SK-N-SH (cell line): Measurements from ENCODE around the gene BSN. TPM values are rescaled to one million over a fixed set of nuclear protein-coding genes. Genes with fewer than 3 reads are reported as not detected.

ENCODE experiments used
- CTCF ChIA-PET: fragments of 300-600, 350-600 bp; formaldehyde crosslinking; extraction: SDS; loops from one replicate; lab custom pipeline; 2021; lab: Yijun Ruan, JAX
- POLR2A ChIA-PET: fragments of 350-600 bp; sonication (Branson Sonifier 250); formaldehyde crosslinking; extraction: SDS; loops from one replicate; lab custom pipeline; 2020; ENCODE audit warnings: antibody characterized with exemption, inconsistent platforms; lab: Yijun Ruan, JAX
- DNase-seq: peaks from one replicate; pipeline ENCODE4 v3.0.0; 2012
- H2AFZ ChIP-seq: fragments of 200-600 bp; sonication (generic); 2 replicates; pipeline ENCODE4 v1.8.1; 2016; ENCODE audit warnings: antibody characterized with exemption, mild to moderate bottlenecking, low read depth
- H3F3A ChIP-seq: fragments of 200-600 bp; sonication (generic); replicated peaks from 2 replicates; pipeline ENCODE3; 2016; ENCODE audit warnings: antibody characterized with exemption, mild to moderate bottlenecking; ENCODE audit not compliant: insufficient read depth
- H3K27ac ChIP-seq, 2 experiments: fragments of 200-500 bp in 1 of 2; fragments of 200-600 bp in 1 of 2; sonication (Bioruptor generic) in 1 of 2; sonication (generic), shearing (Covaris generic) in 1 of 2; 2 replicates each; pipeline versions ENCODE4 v1.5.1 to v1.6.1; 2014 to 2016; ENCODE audit warnings: low read depth in 2 of 2, inconsistent platforms in 1 of 2, low read length in 1 of 2, mild to moderate bottlenecking in 1 of 2, mixed read lengths in 1 of 2
- H3K27me3 ChIP-seq: fragments of 200-600 bp; sonication (generic), shearing (Covaris generic); 2 replicates; pipeline ENCODE4 v1.6.1; 2016; ENCODE audit warnings: mixed run types; ENCODE audit not compliant: insufficient read depth
- H3K36me3 ChIP-seq, 2 experiments: fragments of 200-500 bp in 1 of 2; fragments of 200-600 bp in 1 of 2; sonication (Bioruptor generic) in 1 of 2; sonication (generic) in 1 of 2; replicated peaks in 1 of 2; 2 replicates each; pipeline versions ENCODE3 to v1.5.1; 2014 to 2016; ENCODE audit warnings: low read length in 1 of 2, mild to moderate bottlenecking in 1 of 2; ENCODE audit not compliant: insufficient read depth in 2 of 2, control insufficient read depth in 1 of 2
- H3K4me1 ChIP-seq, 2 experiments: fragments of 200-500 bp in 1 of 2; fragments of 200-600 bp in 1 of 2; sonication (Bioruptor generic) in 1 of 2; sonication (generic), shearing (Covaris generic) in 1 of 2; 2 replicates each; pipeline versions ENCODE4 v1.5.1 to v1.6.1; 2014 to 2016; ENCODE audit warnings: low read depth in 1 of 2, low read length in 1 of 2, mixed run types in 1 of 2; ENCODE audit not compliant: insufficient read depth in 2 of 2, control insufficient read depth in 1 of 2
- H3K4me2 ChIP-seq: fragments of 200-600 bp; sonication (generic), shearing (Covaris generic); 2 replicates; pipeline ENCODE4 v1.6.1; 2017; ENCODE audit warnings: mixed run types
- H3K4me3 ChIP-seq, 2 experiments: fragments of 200-500 bp in 1 of 2; fragments of 200-600 bp in 1 of 2; sonication (Bioruptor generic) in 1 of 2; sonication (generic), shearing (Covaris generic) in 1 of 2; 2 replicates each; pipeline versions ENCODE4 v1.5.1 to v1.8.1; 2014 to 2016; ENCODE audit warnings: low read depth in 2 of 2, inconsistent platforms in 1 of 2, low read length in 1 of 2, mild to moderate bottlenecking in 1 of 2, mixed read lengths in 1 of 2, moderate library complexity in 1 of 2
- H3K79me2 ChIP-seq: fragments of 200-600 bp; sonication (generic); 2 replicates; pipeline ENCODE4 v1.8.1; 2017; ENCODE audit warnings: mild to moderate bottlenecking; ENCODE audit not compliant: insufficient read depth
- H3K9ac ChIP-seq: fragments of 200-600 bp; sonication (generic); 2 replicates; pipeline ENCODE4 v1.6.1; 2017; ENCODE audit warnings: mixed run types
- H3K9me2 ChIP-seq: fragments of 200-600 bp; sonication (generic); 2 replicates; pipeline ENCODE4 v1.6.1; 2017; ENCODE audit warnings: mixed run types
- H3K9me3 ChIP-seq: fragments of 200-600 bp; sonication (generic); 2 replicates; pipeline ENCODE4 v1.6.1; 2017; ENCODE audit warnings: mixed run types, mild to moderate bottlenecking, moderate library complexity
- H4K20me1 ChIP-seq: fragments of 200-600 bp; sonication (generic); 2 replicates; pipeline ENCODE4 v1.6.1; 2017; ENCODE audit warnings: mild to moderate bottlenecking, mixed run types; ENCODE audit not compliant: insufficient read depth
- ELF1 ChIP-seq: IDR thresholded peaks from 2 replicates; pipeline ENCODE4 v1.4.0; 2012
- EP300 ChIP-seq, 2 experiments: IDR thresholded peaks; 2 replicates each; pipeline versions ENCODE4 v1.4.0 to v1.6.1; 2012; ENCODE audit warnings: borderline replicate concordance in 1 of 2, low read depth in 1 of 2, low read length in 1 of 2
- EZH2phosphoT487 ChIP-seq: fragments of 200-600 bp; sonication (generic); IDR thresholded peaks from 2 replicates; pipeline ENCODE4 v1.6.1; 2017; ENCODE audit warnings: low read depth, mixed run types, mild to moderate bottlenecking, antibody characterized with exemption, moderate library complexity, borderline replicate concordance
- FOXJ3 ChIP-seq: sonication (generic); formaldehyde crosslinking; IDR thresholded peaks from 2 replicates; pipeline ENCODE4 v1.5.1; 2020; ENCODE audit warnings: mild to moderate bottlenecking, missing genetic modification reagents
- GABPA ChIP-seq: IDR thresholded peaks from 2 replicates; pipeline ENCODE4 v1.4.0; 2012; ENCODE audit warnings: low read depth, mild to moderate bottlenecking
- GATA2 ChIP-seq: sonication (generic); formaldehyde crosslinking; IDR thresholded peaks from 2 replicates; pipeline ENCODE4 v1.5.0; 2020; ENCODE audit warnings: mild to moderate bottlenecking, missing genetic modification reagents
- JUND ChIP-seq: IDR thresholded peaks from 2 replicates; pipeline ENCODE4 v1.4.0; 2012
- MAX ChIP-seq: IDR thresholded peaks from 2 replicates; pipeline ENCODE4 v1.4.0; 2012; ENCODE audit warnings: low read depth
- MEF2A ChIP-seq: IDR thresholded peaks from 2 replicates; pipeline ENCODE4 v1.4.0; 2012; ENCODE audit warnings: low read depth, borderline replicate concordance
- MXI1 ChIP-seq: IDR thresholded peaks from 2 replicates; pipeline ENCODE4 v1.6.1; 2012; ENCODE audit warnings: mild to moderate bottlenecking, low read depth, low read length, improper control_type of control experiment
- NFIC ChIP-seq: IDR thresholded peaks from 2 replicates; pipeline ENCODE4 v1.4.0; 2012; ENCODE audit warnings: borderline replicate concordance
- POLR2AphosphoS5 ChIP-seq: IDR thresholded peaks from 2 replicates; pipeline ENCODE4 v1.6.1; 2012; ENCODE audit warnings: low read depth, low read length
- RFX5 ChIP-seq: IDR thresholded peaks from 2 replicates; pipeline ENCODE4 v1.6.1; 2012; ENCODE audit warnings: mild to moderate bottlenecking, improper control_type of control experiment, low read length
- SIN3A ChIP-seq: IDR thresholded peaks from 2 replicates; pipeline ENCODE4 v1.6.1; 2012; ENCODE audit warnings: low read depth, mild to moderate bottlenecking, low read length, moderate library complexity, borderline replicate concordance
- TCF12 ChIP-seq: IDR thresholded peaks from 2 replicates; pipeline ENCODE4 v1.4.0; 2012
- TEAD4 ChIP-seq: IDR thresholded peaks from 2 replicates; pipeline ENCODE4 v1.4.0; 2012; ENCODE audit warnings: mild to moderate bottlenecking, borderline replicate concordance; ENCODE audit not compliant: insufficient read depth
- USF1 ChIP-seq: IDR thresholded peaks from 2 replicates; pipeline ENCODE4 v1.4.0; 2012; ENCODE audit warnings: low read depth, borderline replicate concordance
- USF2 ChIP-seq: fragments of 150-350 bp; IDR thresholded peaks from 2 replicates; pipeline ENCODE4 v1.6.1; 2017; ENCODE audit warnings: antibody characterized with exemption, low read length, low read depth, borderline replicate concordance
- WGBS: methylation state at CpG from one replicate; pipeline ENCODE4 v1.1.6; 2017; ENCODE audit warnings: low lambda C conversion rate; 5-methylcytosine and 5-hydroxymethylcytosine counted together
- polyA plus RNA-seq, 3 experiments: library from polyadenylated mRNA; depleted of rRNA; stranded (reverse); fragments of >200 nt; gene quantifications; 2 replicates each; pipeline ENCODE4 v1.2.3, GENCODE V29; 2012

Gene BSN
- polyA plus RNA-seq, 1 of the 3 experiments (the other 2 are of a cell fraction) = 0.07 TPM

GRCh38 chr3:49614936-49615335, 60.7 kb downstream of the BSN start:
- no peaks in the 10 kb centered on the region for H3F3A ChIP-seq
- no peak overlapping the region for H2AFZ ChIP-seq
- 35% methylated on average over 1 of the region's 1 CpG for WGBS
- no peaks in the 10 kb centered on the region for H3K79me2 ChIP-seq
- H3K9ac ChIP-seq = no peak overlapping the region
- TF ChIP-seq TEAD4 = no peak
- TF ChIP-seq POLR2AphosphoS5 = no peak
- TF ChIP-seq RFX5 = no peak
- no peak for TF ChIP-seq ELF1
- no peak for TF ChIP-seq JUND
- no peak for TF ChIP-seq USF2
- TF ChIP-seq SIN3A = no peak
- no peak for TF ChIP-seq MEF2A
- TF ChIP-seq EP300 (IDR thresholded peaks at IDR 0.05; ENCODE audit: borderline replicate concordance in 1 of 2, low read depth in 1 of 2, low read length in 1 of 2) = no peak
- no peak for TF ChIP-seq TCF12
- TF ChIP-seq GABPA = no peak
- no peak for TF ChIP-seq MAX
- TF ChIP-seq USF1 = no peak
- no peak for TF ChIP-seq NFIC
- no peak for TF ChIP-seq EZH2phosphoT487
- no peak for TF ChIP-seq GATA2 (CRISPR knock-in tag)
- TF ChIP-seq, all 33 proteins: peak for 0
- no peak for DNase-seq
- H3K9me2 ChIP-seq = no peaks in the 10 kb centered on the region
- no peaks in the 10 kb centered on the region for H3K36me3 ChIP-seq
- CTCF ChIA-PET = interaction anchor here (1.3 kb wide), 1 partner anchor 76 kb away, joined by 6 read pairs; no protein-coding TSS in a partner anchor
- no peaks in the 10 kb centered on the region for H3K27me3 ChIP-seq
- H3K4me2 ChIP-seq = no peak overlapping the region
- POLR2A ChIA-PET = no interaction called here
- H4K20me1 ChIP-seq = no peaks in the 10 kb centered on the region
- peaks cover 3 to 18% of the 10 kb centered on the region in 2 experiments; a peak in 1 of 4 replicates for H3K4me1 ChIP-seq
- no peaks in the 10 kb centered on the region for H3K9me3 ChIP-seq
- H3K27ac ChIP-seq = no peak overlapping the region
- H3K4me3 ChIP-seq = no peak overlapping the region

GRCh38 chr3:49616061-49616460, 61.8 kb downstream of the BSN start:
- ChIA-PET POLR2A (interaction anchor here (1.0 kb wide), 1 partner anchor 17 kb away, joined by 3 read pairs; no protein-coding TSS in a partner anchor), CTCF (interaction anchor here (0.8 to 1.3 kb wide), 3 partner anchors 9 to 76 kb away, joined by 3 to 4 read pairs (median 4); no protein-coding TSS in a partner anchor)
- WGBS = 36% methylated on average over 1 of the region's 1 CpG
- Histone ChIP-seq H3K27me3 (peaks cover 4% of the 10 kb centered on the region; the same call in 1 of the 2 replicates), H3K4me3 (no peak overlapping the region), H4K20me1 (no peaks in the 10 kb centered on the region), H3F3A (no peaks in the 10 kb centered on the region), H3K4me1 (peaks cover 3 to 8% of the 10 kb centered on the region in 2 experiments; a peak in 1 of 4 replicates), H3K27ac (peak overlapping the region; percentile 24 to 45; a peak in 2 of 4 replicates), H3K9ac (no peak overlapping the region), H3K9me3 (no peaks in the 10 kb centered on the region), H3K9me2 (no peaks in the 10 kb centered on the region), H2AFZ (peak overlapping the region; percentile 63; the same call in 1 of the 2 replicates), H3K79me2 (no peaks in the 10 kb centered on the region), H3K4me2 (0 out of 2 replicates have a peak overlapping the region, but pooled peaks have one; percentile 37), H3K36me3 (no peaks in the 10 kb centered on the region)
- no peak for DNase-seq
- no peak for TF ChIP-seq MXI1
- no peak for TF ChIP-seq FOXJ3 (CRISPR knock-in tag)
- no peak for TF ChIP-seq USF2
- no peak for TF ChIP-seq SIN3A
- TF ChIP-seq EP300 (IDR thresholded peaks at IDR 0.05; ENCODE audit: borderline replicate concordance in 1 of 2, low read depth in 1 of 2, low read length in 1 of 2) = no peak
- TF ChIP-seq EZH2phosphoT487 = no peak
